Activated B cell treated with CpG ODN at 0.5 μM for 24 hours (primary cell): ENCODE results near the gene SNRPB2. TPM values are rescaled to one million over a fixed set of nuclear protein-coding genes. Genes with fewer than 3 reads are reported as not detected.

Experiments used
- ATAC-seq: fragments of 200-7000 bp; cut with Tn5 transposase; one replicate; pipeline ENCODE4 v1.10.0; 2021; ENCODE audit warnings: low read depth, mild to moderate bottlenecking, moderate library complexity
- CTCF ChIA-PET: fragments of 350-600 bp; sonication (Branson Sonifier 250); formaldehyde crosslinking; loops from one replicate; lab custom pipeline; 2021; ENCODE audit warnings: antibody characterized with exemption; lab: Charles Lee
- POLR2A ChIA-PET: fragments of 350-600 bp; sonication (Branson Sonifier 250); formaldehyde crosslinking; loops from one replicate; lab custom pipeline; 2021; ENCODE audit warnings: antibody characterized with exemption; lab: Charles Lee
- DNase-seq: peaks from one replicate; pipeline ENCODE4 v3.0.0; 2022
- H3K27ac Mint-ChIP-seq: one replicate; pipeline ENCODE4 v1.8.0; 2020; ENCODE audit warnings: mixed read lengths
- H3K27me3 Mint-ChIP-seq: one replicate; pipeline ENCODE4 v1.8.0; 2021; ENCODE audit warnings: mixed read lengths
- H3K36me3 Mint-ChIP-seq: one replicate; pipeline ENCODE4 v1.8.0; 2021; ENCODE audit warnings: low read depth, mixed read lengths
- H3K4me1 Mint-ChIP-seq: one replicate; pipeline ENCODE4 v1.8.0; 2021; ENCODE audit warnings: mixed read lengths
- H3K4me3 Mint-ChIP-seq: one replicate; pipeline ENCODE4 v1.8.0; 2020; ENCODE audit warnings: mild to moderate bottlenecking, mixed read lengths
- H3K9me3 Mint-ChIP-seq: one replicate; pipeline ENCODE4 v1.8.0; 2020; ENCODE audit warnings: mixed read lengths
- CTCF ChIP-seq: fragments of 200-600 bp; IDR thresholded peaks from one replicate; pipeline ENCODE4 v1.8.0; 2022; ENCODE audit warnings: antibody characterized with exemption, mild to moderate bottlenecking
- intact Hi-C: fragments of 100-400 bp; cut with micrococcal nuclease; formaldehyde crosslinking; loops from one replicate; pipeline ENCODE4 v1.15.1; 2024
- total RNA-seq: library from RNA; stranded (reverse); gene quantifications from 2 replicates; pipeline ENCODE4 v1.2.3, GENCODE V29; 2022

The SNRPB2 gene
- total RNA-seq, 1 donor from 2014 or later, result 61.1 TPM

- DNase-seq, result no peak
- no peak for ATAC-seq
These were observed 28.5 kb upstream of the SNRPB2 start for GRCh38 chr20:16701296-16701695.

GRCh38 chr20:16703570-16703969 is 26.3 kb upstream of the SNRPB2 start:
- no peak overlapping the region for H3K4me3 Mint-ChIP-seq
- no peaks in the 10 kb centered on the region for H3K36me3 Mint-ChIP-seq
- H3K27me3 Mint-ChIP-seq, result peaks cover 26% of the 10 kb centered on the region
- H3K4me1 Mint-ChIP-seq, result peaks cover 2% of the 10 kb centered on the region
- ATAC-seq (no peak), DNase-seq (no peak)
- no peak for TF ChIP-seq CTCF
- intact Hi-C loops, result no loop called here
- H3K9me3 Mint-ChIP-seq, result peaks cover 14% of the 10 kb centered on the region
- CTCF ChIA-PET, result no interaction called here
- POLR2A ChIA-PET, result no interaction called here
- no peak overlapping the region for H3K27ac Mint-ChIP-seq

More at GRCh38 chr20:16701296-16701695, 28.5 kb upstream of the SNRPB2 start:
- ChIA-PET POLR2A (no interaction called here), CTCF (no interaction called here)
- H3K4me1 Mint-ChIP-seq, result no peaks in the 10 kb centered on the region
- H3K27ac Mint-ChIP-seq, result no peak overlapping the region
- intact Hi-C loops, result loop anchor here (1.0 kb wide), 1 partner anchor 60 kb away; no protein-coding TSS in a partner anchor
- no peaks in the 10 kb centered on the region for H3K36me3 Mint-ChIP-seq
- no peak overlapping the region for H3K4me3 Mint-ChIP-seq
- H3K9me3 Mint-ChIP-seq, result peaks cover 8% of the 10 kb centered on the region
- no peak for TF ChIP-seq CTCF
- H3K27me3 Mint-ChIP-seq, result peaks cover 33% of the 10 kb centered on the region

GRCh38 chr20:16707674-16708073 is 22.2 kb upstream of the SNRPB2 start:
- TF ChIP-seq CTCF, result no peak
- POLR2A ChIA-PET, result no interaction called here
- intact Hi-C loops, result no loop called here
- no peaks in the 10 kb centered on the region for H3K36me3 Mint-ChIP-seq
- CTCF ChIA-PET, result no interaction called here
- DNase-seq, result no peak
- ATAC-seq, result no peak
- no peak overlapping the region for H3K4me3 Mint-ChIP-seq
- no peak overlapping the region for H3K27ac Mint-ChIP-seq
- H3K27me3 Mint-ChIP-seq, result peaks cover 23% of the 10 kb centered on the region
- H3K4me1 Mint-ChIP-seq, result peaks cover 18% of the 10 kb centered on the region
- peaks cover 14% of the 10 kb centered on the region for H3K9me3 Mint-ChIP-seq

- Mint-ChIP-seq H3K36me3 (no peaks in the 10 kb centered on the region), H3K4me3 (no peak overlapping the region), H3K27ac (no peak overlapping the region), H3K9me3 (peaks cover 14% of the 10 kb centered on the region), H3K4me1 (peaks cover 18% of the 10 kb centered on the region), H3K27me3 (peaks cover 20% of the 10 kb centered on the region)
- intact Hi-C loops, result no loop called here
- CTCF ChIA-PET, result no interaction called here
- ATAC-seq, result no peak
- no peak for TF ChIP-seq CTCF
- POLR2A ChIA-PET, result no interaction called here
- DNase-seq, result no peak
These were observed 21.2 kb upstream of the SNRPB2 start for GRCh38 chr20:16708602-16709001.

- TF ChIP-seq CTCF, result no peak
- ChIA-PET POLR2A (no interaction called here), CTCF (no interaction called here)
- Mint-ChIP-seq H3K4me3 (no peak overlapping the region), H3K27me3 (peaks cover 20% of the 10 kb centered on the region), H3K9me3 (peaks cover 14% of the 10 kb centered on the region), H3K27ac (no peak overlapping the region), H3K36me3 (no peaks in the 10 kb centered on the region), H3K4me1 (peaks cover 18% of the 10 kb centered on the region)
- DNase-seq, result no peak
- intact Hi-C loops, result no loop called here
- ATAC-seq, result no peak
These were observed 20.8 kb upstream of the SNRPB2 start for GRCh38 chr20:16709017-16709416.
